ENCODE data around the gene HIRA. TPM values are rescaled to one million over a fixed set of nuclear protein-coding genes. Genes with fewer than 3 reads are reported as not detected.

The HIRA gene
- total RNA-seq, 1 experiment from 2014 or later = 24.3 TPM

DNA sequence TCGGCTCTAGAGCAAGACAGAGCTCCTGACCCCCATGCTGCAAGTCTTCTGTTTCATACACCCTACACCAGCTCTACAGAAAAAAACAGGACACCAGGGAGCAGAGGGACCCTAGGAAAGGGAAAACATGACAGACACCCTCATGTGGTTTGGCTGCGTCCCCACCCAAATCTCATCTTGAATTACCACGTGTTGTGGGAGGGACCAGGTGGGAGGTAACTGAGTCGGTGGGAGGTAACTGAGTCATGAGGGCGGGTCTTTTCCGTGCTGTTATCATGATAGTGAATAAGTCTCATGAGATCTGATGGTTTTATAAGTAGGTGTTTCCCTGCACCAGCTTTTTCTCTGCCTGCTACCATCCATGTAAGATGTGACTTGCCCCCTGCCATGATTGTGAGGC lies 22.6 kb upstream of the HIRA start:
- intact Hi-C loops (cut with micrococcal nuclease) = no loop called here
- H3K36me3 Mint-ChIP-seq (ENCODE audit: insufficient read depth, unreplicated experiment) = peaks cover 67% of the 10 kb centered on the region
- no peak overlapping the region for H3K4me3 Mint-ChIP-seq (ENCODE audit: unreplicated experiment)
- H3K4me1 Mint-ChIP-seq (ENCODE audit: insufficient read depth, unreplicated experiment) = peaks cover 9% of the 10 kb centered on the region
- CTCF ChIA-PET = no interaction called here
- BruUV-seq (replicated peaks) = no TSS peak
- no peak overlapping the region for H3K27ac Mint-ChIP-seq (ENCODE audit: low read depth, unreplicated experiment)
- POLR2A ChIA-PET = no interaction called here
- H3K27me3 Mint-ChIP-seq (ENCODE audit: insufficient read depth, unreplicated experiment) = no peaks in the 10 kb centered on the region
- no peaks in the 10 kb centered on the region for H3K9me3 Mint-ChIP-seq (ENCODE audit: unreplicated experiment)
- DNase-seq (ENCODE audit: unreplicated experiment) = no peak
- TF ChIP-seq, protein P1, sequence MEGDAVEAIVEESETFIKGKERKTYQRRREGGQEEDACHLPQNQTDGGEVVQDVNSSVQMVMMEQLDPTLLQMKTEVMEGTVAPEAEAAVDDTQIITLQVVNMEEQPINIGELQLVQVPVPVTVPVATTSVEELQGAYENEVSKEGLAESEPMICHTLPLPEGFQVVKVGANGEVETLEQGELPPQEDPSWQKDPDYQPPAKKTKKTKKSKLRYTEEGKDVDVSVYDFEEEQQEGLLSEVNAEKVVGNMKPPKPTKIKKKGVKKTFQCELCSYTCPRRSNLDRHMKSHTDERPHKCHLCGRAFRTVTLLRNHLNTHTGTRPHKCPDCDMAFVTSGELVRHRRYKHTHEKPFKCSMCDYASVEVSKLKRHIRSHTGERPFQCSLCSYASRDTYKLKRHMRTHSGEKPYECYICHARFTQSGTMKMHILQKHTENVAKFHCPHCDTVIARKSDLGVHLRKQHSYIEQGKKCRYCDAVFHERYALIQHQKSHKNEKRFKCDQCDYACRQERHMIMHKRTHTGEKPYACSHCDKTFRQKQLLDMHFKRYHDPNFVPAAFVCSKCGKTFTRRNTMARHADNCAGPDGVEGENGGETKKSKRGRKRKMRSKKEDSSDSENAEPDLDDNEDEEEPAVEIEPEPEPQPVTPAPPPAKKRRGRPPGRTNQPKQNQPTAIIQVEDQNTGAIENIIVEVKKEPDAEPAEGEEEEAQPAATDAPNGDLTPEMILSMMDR (IDR thresholded peaks at IDR 0.05; ENCODE audit: unreplicated experiment) = no peak

DNA sequence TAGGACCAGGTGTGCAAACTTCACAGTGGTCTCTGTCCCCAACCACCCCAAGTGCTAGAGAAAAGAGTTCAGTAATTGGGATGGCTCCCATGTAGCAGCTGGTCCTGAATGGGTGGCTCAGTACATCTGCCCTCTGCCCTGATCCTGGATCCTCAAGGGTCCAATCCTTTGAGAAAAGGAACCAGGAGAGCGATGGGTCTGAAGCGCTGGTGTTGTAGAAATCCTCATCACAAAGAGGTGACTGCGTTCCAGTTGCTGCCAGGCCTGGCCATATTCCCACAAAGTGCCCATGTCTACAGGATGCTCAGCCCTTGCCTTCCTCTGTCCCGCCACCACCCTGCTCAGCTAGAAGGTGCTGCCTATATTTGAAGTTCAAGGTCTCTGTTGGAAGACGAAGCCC lies 22.2 kb upstream of the HIRA start:
- H3K4me1 Mint-ChIP-seq (ENCODE audit: insufficient read depth, unreplicated experiment) = peaks cover 9% of the 10 kb centered on the region
- no peak overlapping the region for H3K4me3 Mint-ChIP-seq (ENCODE audit: unreplicated experiment)
- TF ChIP-seq, protein P1 (IDR thresholded peaks at IDR 0.05; ENCODE audit: unreplicated experiment) = no peak
- no peaks in the 10 kb centered on the region for H3K9me3 Mint-ChIP-seq (ENCODE audit: unreplicated experiment)
- H3K27ac Mint-ChIP-seq (ENCODE audit: low read depth, unreplicated experiment) = no peak overlapping the region
- POLR2A ChIA-PET = interaction anchor here (1.6 kb wide), 1 partner anchor 11 kb away, joined by 4 read pairs; no protein-coding TSS in a partner anchor
- CTCF ChIA-PET = interaction anchor here (0.6 kb wide), 1 partner anchor 295 kb away, joined by 3 read pairs; no protein-coding TSS in a partner anchor
- H3K36me3 Mint-ChIP-seq (ENCODE audit: insufficient read depth, unreplicated experiment) = peaks cover 67% of the 10 kb centered on the region
- DNase-seq (ENCODE audit: unreplicated experiment) = no peak
- H3K27me3 Mint-ChIP-seq (ENCODE audit: insufficient read depth, unreplicated experiment) = no peaks in the 10 kb centered on the region
- intact Hi-C loops (cut with micrococcal nuclease) = no loop called here
- BruUV-seq (replicated peaks) = no TSS peak

DNA sequence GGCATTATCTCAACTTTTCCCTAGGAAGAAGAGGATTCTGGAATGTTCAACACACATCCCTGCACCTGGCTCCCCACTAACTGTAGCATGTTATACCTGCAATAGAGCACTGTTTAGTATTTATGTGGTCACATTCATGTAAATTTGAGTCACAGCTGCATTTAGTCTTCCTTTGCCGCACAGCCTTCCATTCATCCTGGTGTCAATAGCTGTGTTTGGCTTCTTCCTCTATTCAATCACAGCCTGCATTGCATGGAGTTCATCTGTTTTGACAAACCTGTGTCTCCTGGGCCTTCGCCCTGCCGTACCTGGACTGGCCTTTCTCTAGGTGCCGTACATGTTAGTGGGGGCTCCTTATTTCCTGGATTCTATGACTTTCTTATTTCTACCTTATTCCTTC lies 20.0 kb upstream of the HIRA start:
- no peaks in the 10 kb centered on the region for H3K9me3 Mint-ChIP-seq (ENCODE audit: unreplicated experiment)
- no peak for DNase-seq (ENCODE audit: unreplicated experiment)
- no peak overlapping the region for H3K27ac Mint-ChIP-seq (ENCODE audit: low read depth, unreplicated experiment)
- no peaks in the 10 kb centered on the region for H3K27me3 Mint-ChIP-seq (ENCODE audit: insufficient read depth, unreplicated experiment)
- POLR2A ChIA-PET = interaction anchor here (0.9 to 1.1 kb wide), 2 partner anchors 20 to 27 kb away, joined by 4 to 5 read pairs; partner anchors contain the start of genes CDC45, HIRA and UFD1
- H3K4me1 Mint-ChIP-seq (ENCODE audit: insufficient read depth, unreplicated experiment) = peaks cover 18% of the 10 kb centered on the region
- TF ChIP-seq, protein P1 (IDR thresholded peaks at IDR 0.05; ENCODE audit: unreplicated experiment) = no peak
- CTCF ChIA-PET = interaction anchor here (0.6 to 0.7 kb wide), 2 partner anchors 17 to 37 kb away, joined by 3 to 4 read pairs; no protein-coding TSS in a partner anchor
- H3K4me3 Mint-ChIP-seq (ENCODE audit: unreplicated experiment) = no peak overlapping the region
- intact Hi-C loops (cut with micrococcal nuclease) = no loop called here
- BruUV-seq (replicated peaks) = no TSS peak
- peaks cover 53% of the 10 kb centered on the region for H3K36me3 Mint-ChIP-seq (ENCODE audit: insufficient read depth, unreplicated experiment)

DNA sequence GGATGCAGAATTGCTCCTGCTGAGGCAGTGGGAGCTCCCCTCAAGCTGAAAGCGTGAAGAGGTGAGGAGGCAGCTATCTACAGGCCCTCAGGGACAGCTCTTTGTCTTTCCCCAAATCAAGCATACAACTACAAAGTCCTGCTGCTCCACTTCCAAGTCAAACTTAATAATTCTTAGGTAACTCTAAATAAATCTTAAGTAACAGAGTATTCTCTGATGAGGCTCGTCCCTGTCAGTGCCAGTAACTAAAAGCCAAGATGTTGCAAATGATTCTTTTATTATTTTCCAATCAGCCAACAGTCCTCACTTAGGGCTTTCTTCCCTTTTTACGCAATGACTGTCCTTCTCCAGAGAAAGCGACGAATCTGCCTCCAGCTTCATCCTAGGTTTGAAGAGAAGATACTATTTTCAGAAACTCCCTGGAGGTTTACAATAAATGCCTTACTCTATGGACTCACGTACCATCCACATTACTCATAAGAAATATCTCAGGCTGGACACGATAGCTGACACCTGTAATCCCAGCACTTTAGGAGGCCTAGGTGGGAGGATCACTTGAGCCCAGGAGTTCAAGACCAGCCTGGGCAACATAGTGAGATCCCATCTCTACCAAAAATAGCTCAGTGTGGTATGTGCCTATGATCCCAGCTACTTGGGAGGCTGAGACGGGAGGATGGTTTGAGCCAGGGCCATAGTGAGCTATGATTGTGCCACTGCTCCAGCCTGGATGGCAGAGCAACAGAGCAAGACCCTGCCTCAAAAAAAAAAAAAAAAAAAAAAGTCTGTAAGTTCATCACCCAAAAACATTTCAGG lies 19.0 kb upstream of the HIRA start:
- no peak overlapping the region for H3K27ac Mint-ChIP-seq (ENCODE audit: low read depth, unreplicated experiment)
- H3K36me3 Mint-ChIP-seq (ENCODE audit: insufficient read depth, unreplicated experiment) = peaks cover 46% of the 10 kb centered on the region
- BruUV-seq (replicated peaks) = no TSS peak
- H3K9me3 Mint-ChIP-seq (ENCODE audit: unreplicated experiment) = no peaks in the 10 kb centered on the region
- TF ChIP-seq, protein P1 (IDR thresholded peaks at IDR 0.05; ENCODE audit: unreplicated experiment) = no peak
- no peaks in the 10 kb centered on the region for H3K27me3 Mint-ChIP-seq (ENCODE audit: insufficient read depth, unreplicated experiment)
- CTCF ChIA-PET = interaction anchor here (0.6 kb wide), 1 partner anchor 197 kb away, joined by 3 read pairs; no protein-coding TSS in a partner anchor
- no peak overlapping the region for H3K4me3 Mint-ChIP-seq (ENCODE audit: unreplicated experiment)
- peaks cover 16% of the 10 kb centered on the region for H3K4me1 Mint-ChIP-seq (ENCODE audit: insufficient read depth, unreplicated experiment)
- DNase-seq (ENCODE audit: unreplicated experiment) = no peak
- intact Hi-C loops (cut with micrococcal nuclease) = no loop called here
- POLR2A ChIA-PET = interaction anchor here (0.7 to 1.8 kb wide), 5 partner anchors 10 to 29 kb away, joined by 3 to 10 read pairs (median 4); partner anchors contain the start of genes CDC45, HIRA and UFD1

Measured in MCF 10A (cell line).